Endothelial cell of umbilical vein (primary cell): ENCODE data around the gene NEU3. TPM values are rescaled to one million over a fixed set of nuclear protein-coding genes. Genes with fewer than 3 reads are reported as not detected.
A peak's percentile ranks its signal among the peaks of the same experiment; 100 is the strongest.

Experiments
- BruUV-seq: library from RNA; stranded (reverse); fragments of 400-500 nt; replicated peaks from 2 replicates; lab custom pipeline; 2021; lab: Mats Ljungman, UMichigan
- CTCF ChIA-PET: fragments of 300-600, 350-600 bp; sonication (Branson Sonifier 250); formaldehyde crosslinking; loops from one replicate; lab custom pipeline; 2021; ENCODE audit warnings: antibody characterized with exemption, inconsistent platforms; lab: Charles Lee
- POLR2A ChIA-PET: fragments of 300-600, 350-600 bp; sonication (Branson Sonifier 250); formaldehyde crosslinking; loops from one replicate; lab custom pipeline; 2021; ENCODE audit warnings: antibody characterized with exemption, inconsistent platforms; lab: Charles Lee
- DNase-seq: peaks from one replicate; pipeline ENCODE4 v3.0.0-alpha.2; 2011; ENCODE audit warnings: low read depth, low spot score
- FAIRE-seq: peaks from 2 replicates; lab custom pipeline; 2011; peaks lifted over from hg19 to GRCh38; lab: Jason Lieb, UNC
- H2AFZ ChIP-seq: 2 replicates; pipeline ENCODE4 v1.6.0; 2012; ENCODE audit warnings: low read depth, low read length, control low read depth, inconsistent platforms
- H3K27ac ChIP-seq: 2 replicates; pipeline ENCODE4 v1.5.1; 2011; ENCODE audit warnings: low read depth, mild to moderate bottlenecking, control low read depth, low read length, moderate library complexity; ENCODE audit not compliant: insufficient read depth
- H3K27me3 ChIP-seq, 2 experiments: 2 replicates each; pipeline versions ENCODE4 v1.6.0 to v1.6.1; 2011; ENCODE audit warnings: low read length in 2 of 2, mixed read lengths in 1 of 2; ENCODE audit not compliant: control insufficient read depth in 2 of 2, insufficient read depth in 2 of 2
- H3K36me3 ChIP-seq, 2 experiments: 2 replicates in 1 of 2; 3 replicates in 1 of 2; pipeline ENCODE4 v1.5.1; 2011; ENCODE audit warnings: low read length in 2 of 2, mild to moderate bottlenecking in 1 of 2, moderate library complexity in 1 of 2; ENCODE audit not compliant: control insufficient read depth in 2 of 2, insufficient read depth in 2 of 2; ENCODE audit errors: extremely low read depth in 1 of 2
- H3K4me1 ChIP-seq: 3 replicates; pipeline ENCODE4 v1.5.1; 2011; ENCODE audit warnings: mild to moderate bottlenecking, low read length; ENCODE audit not compliant: control insufficient read depth, insufficient read depth; ENCODE audit errors: extremely low read depth
- H3K4me2 ChIP-seq: 2 replicates; pipeline ENCODE4 v1.6.1; 2011; ENCODE audit warnings: low read length, control low read depth, mixed read lengths; ENCODE audit not compliant: insufficient read depth
- H3K4me3 ChIP-seq, 3 experiments: fragments of 200-600 bp in 1 of 3; sonication (generic), shearing (Covaris generic) in 1 of 3; replicated peaks in 1 of 3; 2 replicates each; pipeline ENCODE4 v1.5.1; 2011 to 2016; ENCODE audit warnings: control low read depth in 3 of 3, low read length in 3 of 3, mild to moderate bottlenecking in 2 of 3, inconsistent platforms in 1 of 3, low read depth in 1 of 3, moderate library complexity in 1 of 3; ENCODE audit not compliant: insufficient read depth in 1 of 3
- H3K79me2 ChIP-seq: 2 replicates; pipeline ENCODE4 v1.6.0; 2012; ENCODE audit warnings: low read length, inconsistent platforms; ENCODE audit not compliant: control insufficient read depth, insufficient read depth
- H3K9ac ChIP-seq: replicated peaks from 2 replicates; pipeline ENCODE3; 2011; ENCODE audit warnings: low read length, control low read depth; ENCODE audit not compliant: insufficient read depth; ENCODE audit errors: extremely low read depth
- H3K9me1 ChIP-seq: replicated peaks from 3 replicates; pipeline ENCODE4 v1.6.0; 2011; ENCODE audit warnings: mild to moderate bottlenecking, low read length; ENCODE audit not compliant: control insufficient read depth, insufficient read depth; ENCODE audit errors: extremely low read depth
- H3K9me3 ChIP-seq: replicated peaks from 2 replicates; pipeline ENCODE4 v1.5.1; 2012; ENCODE audit warnings: low read length, inconsistent platforms; ENCODE audit not compliant: control insufficient read depth, insufficient read depth
- H4K20me1 ChIP-seq: replicated peaks from 2 replicates; pipeline ENCODE3; 2011; ENCODE audit warnings: mild to moderate bottlenecking, low read length; ENCODE audit not compliant: control insufficient read depth, insufficient read depth; ENCODE audit errors: extremely low read depth
- EZH2 ChIP-seq: IDR thresholded peaks from 2 replicates; pipeline ENCODE4 v1.6.1; 2012; ENCODE audit warnings: borderline replicate concordance, low read depth, mild to moderate bottlenecking, moderate library complexity, low read length, inconsistent platforms; ENCODE audit not compliant: severe bottlenecking
- FOS ChIP-seq: IDR thresholded peaks from 2 replicates; pipeline ENCODE4 v1.6.1; 2011; ENCODE audit warnings: mild to moderate bottlenecking, low read length, moderate library complexity, borderline replicate concordance; ENCODE audit not compliant: insufficient read depth
- GATA2 ChIP-seq: IDR thresholded peaks from 2 replicates; pipeline ENCODE4 v1.7.0; 2011; ENCODE audit warnings: low read depth, mild to moderate bottlenecking, moderate library complexity, mixed read lengths, low read length; ENCODE audit not compliant: insufficient read length, insufficient read depth
- JUN ChIP-seq: IDR thresholded peaks from 2 replicates; pipeline ENCODE4 v1.6.1; 2011; ENCODE audit warnings: borderline replicate concordance, low read depth; ENCODE audit not compliant: insufficient read length, insufficient read depth
- MYC ChIP-seq: IDR thresholded peaks from one replicate; pipeline ENCODE4 v1.6.1; 2011; ENCODE audit warnings: mild to moderate bottlenecking, low read depth, low read length
- POLR2A ChIP-seq: IDR thresholded peaks from 2 replicates; pipeline ENCODE4 v1.6.1; 2012; ENCODE audit warnings: low read depth, mild to moderate bottlenecking, control low read depth, low read length
- POLR2AphosphoS5 ChIP-seq: IDR thresholded peaks from 2 replicates; pipeline ENCODE4 v1.6.1; 2012; ENCODE audit warnings: low read depth, mild to moderate bottlenecking, control low read depth, low read length, moderate library complexity; ENCODE audit not compliant: insufficient read depth
- dilution Hi-C: fragments of 300-500 bp; cut with MboI; formaldehyde crosslinking; loops from one replicate; pipeline ENCODE4 v1.15.0; 2019; ENCODE audit warnings: low sequenced_read_pairs; ENCODE audit not compliant: extremely low pct_ligation_motif_present
- intact Hi-C: fragments of 100-400 bp; cut with micrococcal nuclease; formaldehyde crosslinking; loops from one replicate; pipeline ENCODE4 v1.10.0; 2022
- polyA plus RNA-seq, 4 experiments: library from polyadenylated mRNA; depleted of rRNA in 3 of 4; stranded (reverse) in 3 of 4; unstranded in 1 of 4; fragments of >200 nt; gene quantifications; 2 replicates each; pipeline versions ENCODE4 v1.2.1 to v1.2.3, GENCODE V29; 2011 to 2012; ENCODE audit warnings: missing spikeins in 1 of 4
- total RNA-seq: library from RNA; stranded (reverse); gene quantifications from 2 replicates; pipeline ENCODE4 v1.2.3, GENCODE V29; 2021
- TF ChIP-seq, protein P1 (sequence below): IDR thresholded peaks from 2 replicates; pipeline ENCODE4 v1.6.1; 2011; ENCODE audit not compliant: insufficient read depth, insufficient read length
- TF ChIP-seq, protein P2 (sequence below), 2 donors: IDR thresholded peaks; 1 replicate in 1 of 2; 2 replicates in 1 of 2; pipeline ENCODE4 v1.5.1; 2011; ENCODE audit warnings: low read length in 2 of 2, mild to moderate bottlenecking in 2 of 2, moderate library complexity in 2 of 2, control low read depth in 1 of 2, inconsistent platforms in 1 of 2, low read depth in 1 of 2; ENCODE audit not compliant: insufficient read depth in 1 of 2; ENCODE audit errors: extremely low read depth in 1 of 2

NEU3 gene
- total and polyA plus RNA-seq, 2 donors (not counting 3 experiments of a cell fraction or from before 2014, with no cell fraction given), result 5.9 to 7.0 TPM

DNA sequence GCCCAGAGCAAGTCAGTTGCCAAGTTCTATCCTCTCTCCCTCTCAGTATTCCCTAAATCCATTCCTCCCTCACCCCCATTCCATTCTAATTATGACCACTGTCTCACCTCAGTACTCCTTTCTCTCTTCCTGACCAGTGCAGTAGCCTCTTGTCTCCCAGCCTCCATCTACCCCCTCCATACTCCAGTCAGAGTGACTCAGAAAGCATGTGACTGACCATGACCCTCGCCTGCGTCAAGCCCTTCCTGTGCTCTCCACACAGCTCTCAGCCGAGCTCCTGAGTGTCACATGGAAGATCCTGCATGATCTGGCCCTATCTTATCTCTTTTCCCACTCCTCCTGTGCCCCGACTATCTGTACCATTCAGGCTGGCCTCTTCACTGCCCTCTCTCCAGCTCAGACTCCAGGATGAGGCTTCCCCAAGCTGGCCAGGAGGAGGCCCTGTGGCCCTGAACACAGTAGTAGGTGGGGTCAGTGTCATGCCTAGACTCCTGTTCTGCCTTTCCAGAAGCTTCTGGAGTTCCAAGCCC, 42.6 kb downstream of the NEU3 start:
- ChIA-PET POLR2A (interaction anchor here (0.6 kb wide), 1 partner anchor 782 kb away, joined by 5 read pairs; no protein-coding TSS in a partner anchor), CTCF (interaction anchor here (0.5 to 6.6 kb wide), 20 partner anchors 9 to 1111 kb away, joined by 3 to 100 read pairs (median 4); no protein-coding TSS in a partner anchor)
- dilution Hi-C loops, result no loop called here
- peak; percentile 88 for FAIRE-seq
- Histone ChIP-seq H2AFZ (peak overlapping the region; percentile 19), H3K36me3 (no peaks in the 10 kb centered on the region), H3K27ac (no peak overlapping the region), H4K20me1 (no peaks in the 10 kb centered on the region), H3K4me3 (no peak overlapping the region), H3K27me3 (peaks cover 0 to 7% of the 10 kb centered on the region in 2 experiments), H3K9ac (no peak overlapping the region), H3K4me2 (no peak overlapping the region), H3K9me3 (no peaks in the 10 kb centered on the region), H3K4me1 (peaks cover 8% of the 10 kb centered on the region), H3K9me1 (no peaks in the 10 kb centered on the region), H3K79me2 (no peaks in the 10 kb centered on the region)
- TF ChIP-seq, protein P1, sequence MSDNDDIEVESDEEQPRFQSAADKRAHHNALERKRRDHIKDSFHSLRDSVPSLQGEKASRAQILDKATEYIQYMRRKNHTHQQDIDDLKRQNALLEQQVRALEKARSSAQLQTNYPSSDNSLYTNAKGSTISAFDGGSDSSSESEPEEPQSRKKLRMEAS, result no peak
- peak; percentile 76 for TF ChIP-seq FOS
- TF ChIP-seq, protein P2, sequence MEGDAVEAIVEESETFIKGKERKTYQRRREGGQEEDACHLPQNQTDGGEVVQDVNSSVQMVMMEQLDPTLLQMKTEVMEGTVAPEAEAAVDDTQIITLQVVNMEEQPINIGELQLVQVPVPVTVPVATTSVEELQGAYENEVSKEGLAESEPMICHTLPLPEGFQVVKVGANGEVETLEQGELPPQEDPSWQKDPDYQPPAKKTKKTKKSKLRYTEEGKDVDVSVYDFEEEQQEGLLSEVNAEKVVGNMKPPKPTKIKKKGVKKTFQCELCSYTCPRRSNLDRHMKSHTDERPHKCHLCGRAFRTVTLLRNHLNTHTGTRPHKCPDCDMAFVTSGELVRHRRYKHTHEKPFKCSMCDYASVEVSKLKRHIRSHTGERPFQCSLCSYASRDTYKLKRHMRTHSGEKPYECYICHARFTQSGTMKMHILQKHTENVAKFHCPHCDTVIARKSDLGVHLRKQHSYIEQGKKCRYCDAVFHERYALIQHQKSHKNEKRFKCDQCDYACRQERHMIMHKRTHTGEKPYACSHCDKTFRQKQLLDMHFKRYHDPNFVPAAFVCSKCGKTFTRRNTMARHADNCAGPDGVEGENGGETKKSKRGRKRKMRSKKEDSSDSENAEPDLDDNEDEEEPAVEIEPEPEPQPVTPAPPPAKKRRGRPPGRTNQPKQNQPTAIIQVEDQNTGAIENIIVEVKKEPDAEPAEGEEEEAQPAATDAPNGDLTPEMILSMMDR (IDR thresholded peaks at IDR 0.05; ENCODE audit: extremely low read depth in 1 of 2, insufficient read depth in 1 of 2, low read depth in 1 of 2, low read length in 2 of 2), result no peak
- no peak for TF ChIP-seq EZH2
- TF ChIP-seq POLR2AphosphoS5, result no peak
- peak; percentile 44 for TF ChIP-seq GATA2
- TF ChIP-seq MYC, result no peak
- TF ChIP-seq JUN, result peak; percentile 40
- no peak for TF ChIP-seq POLR2A
- no TSS peak for BruUV-seq
- intact Hi-C loops, result loop anchor here (5.0 kb wide), 1 partner anchor 84 kb away; the partner anchor contains the start of genes SPCS2 and XRRA1
- DNase-seq, result peak; percentile 72
